DMS53 (cell line): Measurements from ENCODE around the gene MAPKAPK3.

ENCODE experiments used
- DNase-seq: peaks from one replicate; lab custom pipeline; 2025; lab: John Stamatoyannopoulos, UW

Gene MAPKAPK3

GRCh38 chr3:50617096-50617791, at the start of gene MAPKAPK3:
TSS of gene MAPKAPK3 (plus strand) at chr3:50617151. CDS start at chr3:50617566, 415 bp downstream.
- peak; percentile 53 for DNase-seq

GRCh38 chr3:50567386-50568167, 49.4 kb upstream of the MAPKAPK3 start, which contains the start of gene C3orf18:
TSS of gene C3orf18 (minus strand) at chr3:50567747. CDS start at chr3:50565699, 2,048 bp downstream.
- DNase-seq, result peak; percentile 81

DNA sequence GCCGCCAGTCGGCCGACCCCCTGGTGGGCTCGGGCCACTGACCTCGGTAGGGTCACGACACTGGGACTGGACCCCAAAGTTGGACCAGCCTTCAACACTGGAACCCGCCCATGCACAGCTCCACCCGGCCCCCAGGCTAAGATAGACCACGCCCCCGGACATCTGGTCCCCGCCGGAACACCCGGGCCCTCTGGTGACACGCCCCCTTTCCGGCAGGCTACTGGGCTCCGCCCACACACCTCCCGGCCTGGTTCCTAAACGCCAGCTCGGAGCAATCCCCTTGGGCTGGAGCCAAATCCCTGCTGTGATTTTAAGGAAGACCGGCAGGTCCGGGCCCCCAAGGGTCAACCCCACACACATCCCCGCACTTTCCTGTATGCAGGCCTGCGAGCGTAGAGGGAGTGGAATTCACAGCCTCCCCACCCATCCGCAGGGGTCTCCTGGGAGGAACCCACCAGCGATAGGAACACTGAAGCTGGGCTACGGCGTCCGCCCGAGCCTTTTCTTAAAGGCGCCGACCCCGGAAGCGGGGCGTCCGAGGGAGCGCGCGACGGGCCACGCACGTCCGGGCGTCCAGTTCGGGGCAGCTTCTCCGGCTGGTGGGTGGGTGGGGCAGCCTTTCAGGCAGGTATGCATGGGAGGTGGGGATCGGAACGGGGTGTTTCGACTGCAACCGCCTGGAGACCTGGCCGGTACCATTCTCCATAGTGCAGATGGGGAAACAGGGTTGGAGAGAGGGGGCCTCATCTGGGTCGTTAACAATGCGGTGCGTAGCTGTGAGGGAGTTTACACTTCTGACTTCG, 47.8 kb upstream of the MAPKAPK3 start, which contains the start of gene HEMK1:
HEMK1 (plus strand) TSS at position 576 of the 803 bp plus-strand sequence. CDS start 1,583 bp downstream, outside the sequence.
- DNase-seq, result peak; percentile 90

GRCh38 chr3:50570508-50571279, 46.3 kb upstream of the MAPKAPK3 start:
- DNase-seq, result no peak

- DNase-seq, result no peak
Observed at GRCh38 chr3:50571486-50571885, 45.5 kb upstream of the MAPKAPK3 start.

GRCh38 chr3:50572158-50572557, 44.8 kb upstream of the MAPKAPK3 start:
- peak; percentile 56 for DNase-seq

GRCh38 chr3:50572801-50573371, 44.1 kb upstream of the MAPKAPK3 start:
- DNase-seq, result no peak

DNA sequence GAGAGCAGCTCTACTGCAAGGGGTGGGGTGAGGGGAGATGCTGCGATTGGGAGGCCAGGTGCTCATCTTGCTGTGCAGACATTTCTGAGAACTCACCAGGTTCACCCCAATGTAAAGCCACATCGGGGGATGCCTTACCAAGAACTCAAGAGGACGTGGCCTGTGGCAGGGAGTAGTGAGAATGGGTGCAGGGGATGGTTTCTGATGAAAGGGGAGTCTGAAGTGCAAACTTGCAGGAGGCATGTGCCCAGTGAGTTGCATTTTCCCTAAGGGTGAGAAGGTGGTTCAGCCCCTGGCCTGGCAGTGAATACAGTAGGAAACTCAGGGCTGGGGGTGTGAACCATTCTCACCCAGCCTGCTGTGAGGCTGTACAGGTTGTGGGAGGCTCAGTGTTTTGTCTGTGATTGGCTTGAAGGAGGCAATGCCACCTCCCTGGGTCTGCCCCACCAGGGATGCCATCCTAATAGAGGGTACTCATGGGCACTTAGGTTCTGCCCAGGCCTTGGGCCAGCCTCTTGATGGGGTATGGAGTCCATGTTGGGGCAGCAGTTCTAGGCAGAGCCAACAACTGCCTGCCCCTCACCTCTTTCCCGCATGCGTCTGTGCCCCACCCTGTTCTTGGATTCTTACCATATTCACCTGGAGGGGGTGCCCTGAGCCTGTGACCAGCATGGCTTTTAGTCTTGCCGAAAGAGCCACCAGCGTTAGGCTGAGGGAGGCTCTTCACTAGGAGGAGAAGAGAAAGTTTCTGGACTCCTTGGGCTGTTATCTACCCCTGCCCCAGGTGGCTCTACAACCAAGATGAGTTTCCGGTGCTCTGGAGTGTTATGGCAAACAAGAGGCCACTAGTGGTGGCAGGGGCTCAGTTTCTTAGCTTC, 43.1 kb upstream of the MAPKAPK3 start:
- no peak for DNase-seq

GRCh38 chr3:50574444-50574831, 42.5 kb upstream of the MAPKAPK3 start:
- no peak for DNase-seq

DNA sequence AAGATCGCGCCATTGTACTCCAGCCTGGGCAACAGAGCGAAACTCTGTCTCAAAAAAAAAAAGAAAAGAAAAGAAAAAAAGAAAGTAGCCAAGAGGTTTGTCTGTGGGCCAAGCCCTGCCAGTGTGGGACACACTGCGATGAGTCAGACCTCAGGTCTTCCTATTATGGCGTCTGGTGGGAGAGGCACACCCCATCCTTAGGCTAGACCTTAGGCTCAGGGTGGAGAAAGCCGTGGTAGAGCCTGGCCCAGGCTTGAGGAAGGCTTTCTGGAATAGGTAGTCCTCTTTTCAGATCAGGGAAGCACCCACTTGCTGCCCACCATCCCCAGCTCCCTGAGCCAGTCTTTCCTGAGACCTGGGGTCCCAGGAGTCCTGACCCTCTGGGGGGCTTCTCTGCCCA, 41.6 kb upstream of the MAPKAPK3 start:
- no peak for DNase-seq

DNA sequence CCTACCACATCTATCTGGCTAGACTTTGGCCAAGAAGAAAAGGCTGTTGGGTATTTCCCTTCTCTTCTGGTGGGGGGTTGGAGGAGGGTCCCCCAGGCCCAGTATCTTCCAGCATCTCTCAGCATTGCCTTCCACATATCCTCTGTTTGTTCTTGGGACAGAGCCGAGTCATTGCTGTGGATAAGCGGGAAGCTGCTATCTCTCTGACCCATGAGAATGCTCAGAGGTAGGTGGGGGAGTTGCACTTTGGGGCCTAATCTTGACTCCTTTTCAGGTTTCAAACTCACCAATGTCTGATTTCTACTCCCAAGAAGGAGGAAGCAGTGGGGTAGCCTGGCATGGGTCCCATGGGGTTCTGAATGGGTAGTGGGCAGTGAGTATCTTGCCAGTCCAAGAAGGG, 39.6 kb upstream of the MAPKAPK3 start:
- no peak for DNase-seq

DNA sequence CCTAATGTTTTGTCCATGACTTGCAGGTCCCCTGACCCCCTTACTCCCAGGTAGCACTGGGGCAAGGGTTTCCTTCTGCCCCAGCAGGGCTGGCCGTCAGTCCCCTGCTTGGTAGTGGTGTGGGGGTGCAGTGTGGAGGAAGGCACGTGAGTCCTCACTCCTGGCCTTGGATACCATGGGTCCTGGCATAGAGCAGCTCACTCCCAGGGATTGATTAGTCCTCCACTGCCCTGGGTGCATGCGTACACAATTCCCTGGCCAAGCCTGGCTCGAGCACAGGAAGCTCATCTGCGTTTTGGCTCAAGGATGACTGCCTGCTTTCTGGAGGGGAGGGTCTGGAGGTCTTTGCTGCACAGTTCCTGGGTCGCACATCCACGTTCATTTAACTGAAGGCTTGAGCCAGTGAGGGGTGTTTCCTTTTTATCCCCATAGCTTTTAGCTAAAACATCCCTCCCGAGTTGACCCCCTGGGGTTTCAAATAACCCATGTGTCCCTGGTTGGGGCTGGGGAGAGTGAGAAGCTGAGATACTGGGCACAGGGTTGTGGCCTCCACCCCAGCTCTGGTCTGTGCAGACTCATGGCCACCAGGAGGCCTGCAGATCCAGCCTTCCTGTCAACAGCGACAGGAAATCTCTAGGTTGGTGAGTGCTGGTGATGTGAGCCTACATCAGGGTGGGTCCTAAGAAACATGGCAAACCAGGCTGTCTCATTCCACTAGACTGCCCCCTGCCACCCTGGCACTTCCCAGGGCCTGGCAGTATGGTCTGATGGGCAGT, 36.1 kb upstream of the MAPKAPK3 start:
- no peak for DNase-seq

DNA sequence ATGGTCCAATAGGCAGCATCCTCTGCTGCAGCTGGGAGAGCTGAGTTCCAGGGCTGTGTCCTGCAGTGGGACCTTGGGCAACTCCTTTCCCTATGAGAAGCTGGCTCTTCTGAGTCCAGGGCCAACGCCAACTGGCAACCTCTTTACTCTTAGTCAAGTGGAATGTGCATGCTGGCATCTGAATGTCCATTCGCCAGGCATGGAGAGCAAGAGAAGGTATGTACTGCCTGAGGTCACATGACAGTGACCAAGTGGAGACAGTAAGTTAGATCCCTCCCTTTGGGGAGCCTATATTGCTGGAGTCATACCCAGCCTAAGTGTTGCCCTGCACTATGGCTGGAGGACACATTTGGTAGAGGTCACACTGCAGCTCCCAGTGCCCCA, 35.5 kb upstream of the MAPKAPK3 start:
- no peak for DNase-seq

DNA sequence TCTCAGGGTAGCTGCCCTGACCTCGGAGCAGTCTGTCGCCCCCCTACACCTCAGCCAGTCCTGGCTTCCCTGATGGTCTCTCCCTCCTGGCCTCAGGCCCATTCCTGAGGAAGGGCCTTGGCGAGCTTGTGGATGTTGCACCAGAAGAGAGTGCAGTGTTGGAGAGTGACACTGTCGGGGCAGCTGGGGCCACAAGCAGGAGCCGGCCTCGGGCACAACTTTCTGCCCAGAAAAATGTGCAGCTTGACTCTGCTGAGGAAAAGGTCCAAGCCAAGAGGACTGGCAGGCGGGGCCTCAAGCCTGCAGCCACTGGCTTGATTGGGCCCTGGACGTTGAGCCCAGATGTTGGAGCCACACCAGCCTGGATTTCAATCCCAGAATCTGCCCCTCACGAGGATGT, 34.9 kb upstream of the MAPKAPK3 start:
- no peak for DNase-seq

DNA sequence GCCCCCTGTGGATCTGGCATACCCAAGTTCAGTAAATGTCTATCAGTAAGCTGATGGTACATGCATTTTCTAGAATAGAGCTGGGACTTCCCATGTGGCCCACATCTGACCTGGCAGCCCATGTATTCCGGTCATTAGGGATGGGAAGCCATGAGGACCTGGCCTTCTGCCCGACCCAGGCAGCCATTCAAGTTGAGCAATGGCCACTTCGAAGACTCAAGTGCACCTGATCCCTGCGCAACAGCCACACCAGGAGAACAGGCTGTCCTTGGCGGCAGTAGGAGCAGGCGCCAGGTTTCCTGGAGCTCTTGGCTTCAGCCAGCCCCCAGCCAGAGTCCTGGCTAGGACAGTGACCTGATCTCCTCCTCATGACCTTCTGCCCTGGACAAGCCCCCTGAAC, 33.1 kb upstream of the MAPKAPK3 start:
- no peak for DNase-seq

GRCh38 chr3:50584391-50584790, 32.6 kb upstream of the MAPKAPK3 start:
- DNase-seq, result no peak

DNA sequence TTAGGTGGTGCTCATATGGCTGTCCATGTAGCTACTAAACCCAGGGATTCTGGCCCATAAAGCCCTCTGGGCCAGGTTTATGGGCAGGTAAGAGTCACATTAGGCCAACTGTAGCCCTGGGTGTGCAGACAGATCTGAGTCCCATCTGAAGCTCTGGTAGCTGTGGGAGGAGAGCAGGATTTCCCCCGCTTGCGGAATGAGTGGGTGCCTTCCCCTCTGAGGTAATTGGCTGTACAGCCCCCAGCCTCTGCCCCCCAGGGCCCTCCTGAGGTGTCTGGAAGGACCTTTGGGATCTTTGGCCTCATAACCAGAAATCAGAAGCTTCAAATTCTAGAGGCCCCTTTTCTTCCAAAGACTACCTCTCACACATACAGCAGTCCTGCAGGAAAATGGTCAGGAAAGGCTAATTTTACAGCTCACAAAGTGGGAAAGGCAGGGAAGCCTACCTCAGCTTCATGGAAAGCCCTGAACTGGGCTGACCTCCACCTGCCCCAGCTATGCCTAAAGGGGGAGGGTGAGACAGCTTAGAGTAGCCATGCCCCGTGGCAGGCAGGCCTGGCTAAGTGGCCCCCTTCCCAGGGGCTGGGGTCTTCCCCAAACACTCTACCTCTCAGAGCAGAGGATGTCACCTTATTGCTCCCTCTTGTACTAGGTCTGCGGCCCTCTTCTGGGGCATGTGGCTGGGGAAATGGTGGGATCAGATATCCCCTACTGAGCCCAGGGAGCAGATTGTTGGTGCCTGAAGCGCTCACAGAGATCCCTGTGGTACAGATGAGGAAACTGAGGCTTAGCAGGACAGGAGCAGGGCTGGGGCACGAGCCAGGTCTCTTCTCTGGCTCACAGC, 30.8 kb upstream of the MAPKAPK3 start:
- DNase-seq, result no peak

DNA sequence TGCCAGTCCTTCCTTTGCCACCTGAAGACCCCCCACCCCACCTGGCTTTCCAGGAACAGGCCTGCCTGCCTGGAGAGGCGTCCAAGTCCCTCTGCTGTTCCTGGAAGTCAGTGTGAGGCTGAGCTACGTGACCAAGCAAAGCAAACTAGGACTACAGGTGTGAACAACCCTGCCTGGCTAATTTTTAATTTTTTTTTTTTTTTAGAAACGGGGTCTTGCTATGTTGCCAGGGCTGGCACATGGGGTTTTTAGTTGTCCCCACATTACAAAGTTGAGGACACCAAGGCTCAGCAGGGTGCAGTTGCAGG, 30.2 kb upstream of the MAPKAPK3 start:
- no peak for DNase-seq

- DNase-seq, result no peak
Observed at GRCh38 chr3:50587373-50587772, 29.6 kb upstream of the MAPKAPK3 start.
